SKM-1 (cell line): ENCODE measurements around the gene ACSL5.
"Not testable (repeated sequence)": the region's sequence is repeated elsewhere in the genome, so short reads cannot be mapped to it uniquely, and the experiment has no call there.

Experiments used
- DNase-seq: peaks from one replicate; lab custom pipeline; 2025; ENCODE audit not compliant: unreplicated experiment; lab: John Stamatoyannopoulos, UW

ACSL5 gene

DNA sequence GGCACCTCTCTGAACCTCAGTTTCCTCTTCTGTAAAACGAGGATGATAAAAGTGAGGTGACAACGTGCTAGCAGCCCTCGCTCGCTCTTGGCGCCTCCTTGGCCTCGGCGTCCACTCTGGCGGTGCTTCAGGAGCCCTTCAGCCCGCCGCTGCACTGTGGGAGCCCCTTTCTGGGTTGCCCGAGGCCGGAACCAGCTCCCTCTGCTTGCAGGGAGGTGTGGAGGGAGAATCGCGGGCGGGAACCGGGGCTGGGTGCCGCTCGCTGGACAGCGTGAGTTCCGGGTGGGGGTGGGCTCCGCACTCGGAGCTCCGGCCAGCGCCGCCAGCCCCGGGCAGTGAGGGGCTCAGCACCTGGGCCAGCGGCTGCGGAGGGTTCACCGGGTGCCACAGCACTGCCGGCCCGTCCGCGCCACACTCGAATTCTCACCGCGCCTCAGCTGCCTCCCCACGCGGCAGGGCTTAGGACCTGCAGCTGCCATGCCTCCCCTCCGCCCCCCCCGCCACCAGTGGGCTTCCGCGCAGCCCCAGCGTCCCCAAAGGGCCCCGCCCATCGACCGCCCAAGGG, 24.3 kb upstream of the ACSL5 start:
- no peak for DNase-seq

DNA sequence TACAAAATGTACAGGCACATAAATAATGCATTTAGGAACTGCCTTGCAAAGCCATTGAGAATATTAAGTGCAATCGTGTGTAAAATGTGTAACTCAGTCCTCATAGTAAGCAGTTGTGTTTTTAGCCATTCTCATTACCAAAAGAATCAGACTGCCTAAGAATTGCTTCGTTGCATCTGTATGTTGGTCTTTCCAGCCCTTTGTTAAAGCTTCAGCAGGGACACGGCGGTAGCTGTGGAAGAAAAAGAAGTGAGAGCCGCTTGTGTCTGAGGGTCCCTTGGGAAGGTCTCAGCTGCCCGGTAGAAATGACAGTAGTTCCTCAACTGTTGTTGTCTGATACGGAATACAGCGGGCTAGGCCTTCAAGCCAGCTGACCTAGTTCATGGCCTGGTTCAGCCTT, 22.8 kb upstream of the ACSL5 start:
- DNase-seq: no peak

DNA sequence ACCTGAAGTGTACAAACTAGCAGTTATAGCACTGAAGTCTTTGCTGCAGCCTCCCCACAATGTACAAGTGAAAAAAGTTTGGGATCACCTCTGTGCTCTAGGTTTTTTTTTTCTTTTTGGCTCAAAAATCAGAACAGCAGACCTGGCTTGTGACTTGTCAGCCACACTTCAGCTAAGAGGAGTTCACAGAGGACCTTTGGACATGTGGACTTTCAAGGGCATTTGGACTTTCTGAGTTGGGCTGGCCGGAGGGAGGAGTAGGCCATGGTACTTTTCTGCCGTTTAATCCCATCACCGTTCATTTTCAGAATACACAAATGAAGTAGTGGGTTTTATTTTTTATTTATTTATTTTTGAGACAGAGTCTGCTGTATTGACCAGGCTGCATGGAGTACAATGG, 21.9 kb upstream of the ACSL5 start:
- no peak for DNase-seq

DNA sequence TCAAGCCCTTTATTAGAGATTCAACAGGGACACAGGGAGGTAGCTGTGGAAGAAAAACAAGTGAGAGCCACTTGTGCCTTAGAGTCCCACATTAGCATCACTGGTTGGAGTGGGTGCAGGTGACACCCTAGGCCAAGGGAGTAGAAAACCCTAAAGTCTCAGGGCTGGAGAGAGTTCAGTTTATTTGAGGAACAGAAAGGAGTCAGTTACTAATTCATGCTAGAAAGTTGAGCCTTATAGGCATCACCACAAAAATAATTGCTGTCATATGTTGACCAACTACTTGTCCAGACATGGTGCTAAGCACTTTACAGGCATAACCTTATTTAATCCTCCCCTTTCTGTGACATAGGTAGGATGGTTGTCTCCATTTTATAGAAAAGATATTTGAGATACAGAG, 20.9 kb upstream of the ACSL5 start:
- no peak for DNase-seq

GRCh38 chr10:112356686-112357085, 17.2 kb upstream of the ACSL5 start:
- DNase-seq: no peak

DNA sequence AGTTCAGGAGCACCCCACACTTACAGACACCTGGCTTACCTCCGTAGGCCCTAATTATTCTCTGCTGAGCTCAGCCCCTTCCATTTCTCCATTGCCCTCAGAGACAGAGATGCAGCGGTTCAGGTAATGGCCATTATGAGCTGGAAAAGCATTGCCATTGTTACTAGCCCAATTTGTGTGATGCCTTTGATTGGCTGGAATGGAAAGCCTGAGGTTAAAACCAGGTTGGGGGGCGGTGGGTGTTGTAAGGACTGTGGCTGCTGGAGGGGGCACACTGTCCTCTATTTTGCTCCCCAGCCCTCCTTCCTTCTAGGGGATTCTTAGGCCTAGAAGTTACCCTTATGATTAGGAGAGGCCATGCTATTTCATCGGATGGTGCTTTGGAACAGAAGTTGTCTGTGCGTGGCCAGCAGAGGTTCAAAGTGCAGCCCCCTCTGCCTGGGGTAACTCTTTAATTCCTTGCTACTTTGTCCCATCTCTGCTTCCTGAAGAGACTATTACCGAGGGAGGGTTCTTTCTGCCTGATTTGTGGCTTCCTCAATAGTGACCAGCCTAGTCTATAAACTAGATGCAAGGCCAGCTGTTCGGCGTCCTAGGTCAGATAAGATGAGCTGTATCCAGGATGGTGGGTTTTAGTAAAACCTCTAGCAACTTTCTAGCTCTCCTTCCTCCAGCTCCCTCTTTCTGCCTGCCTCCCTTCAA, 14.2 kb upstream of the ACSL5 start:
- DNase-seq: no peak

DNA sequence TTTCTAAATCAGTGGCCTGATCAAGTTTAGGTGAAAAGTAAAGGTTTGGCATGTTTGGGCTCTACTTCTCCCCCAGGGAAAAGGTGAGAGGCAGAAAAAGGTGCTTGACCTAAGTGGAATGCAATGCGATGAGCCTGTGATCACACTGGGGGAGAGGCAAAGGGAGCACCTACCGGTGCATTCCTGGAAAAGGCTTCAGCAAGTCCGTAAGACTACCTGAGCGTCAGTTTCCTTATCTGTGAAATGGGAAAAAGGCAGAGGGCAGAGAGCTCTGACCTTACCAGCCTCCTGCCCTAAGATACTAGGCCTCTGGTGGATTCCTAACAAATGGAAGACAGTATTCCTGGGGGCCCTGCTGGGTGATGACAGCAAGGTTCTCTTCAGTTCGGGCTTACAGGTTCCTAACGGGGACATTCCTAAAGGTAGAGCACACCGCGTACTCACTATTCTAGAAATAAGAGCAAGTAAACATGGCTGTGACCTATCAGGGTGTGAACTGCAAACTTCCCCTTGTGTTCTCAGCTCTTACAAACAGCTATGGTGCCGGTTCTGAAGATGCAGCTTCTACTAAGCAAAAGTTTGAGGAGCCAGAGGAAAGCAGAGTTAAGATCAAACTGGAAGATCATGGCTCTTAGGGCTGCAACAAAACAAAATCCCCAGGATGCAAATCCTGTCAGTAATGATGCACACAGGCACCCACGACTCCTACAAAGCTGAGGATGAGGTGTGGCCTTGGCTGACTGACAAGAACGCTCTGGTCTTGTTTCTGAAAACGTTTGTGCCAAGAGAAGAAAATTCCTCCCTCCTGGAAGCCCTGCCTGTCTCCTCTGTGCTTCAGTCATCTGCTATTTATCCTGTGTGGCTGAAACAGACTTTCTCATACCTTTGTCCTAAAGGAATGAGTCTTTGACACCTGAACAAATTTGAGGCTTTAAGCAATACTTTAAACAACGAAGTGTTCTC, 13.3 kb upstream of the ACSL5 start:
- no peak for DNase-seq

DNA sequence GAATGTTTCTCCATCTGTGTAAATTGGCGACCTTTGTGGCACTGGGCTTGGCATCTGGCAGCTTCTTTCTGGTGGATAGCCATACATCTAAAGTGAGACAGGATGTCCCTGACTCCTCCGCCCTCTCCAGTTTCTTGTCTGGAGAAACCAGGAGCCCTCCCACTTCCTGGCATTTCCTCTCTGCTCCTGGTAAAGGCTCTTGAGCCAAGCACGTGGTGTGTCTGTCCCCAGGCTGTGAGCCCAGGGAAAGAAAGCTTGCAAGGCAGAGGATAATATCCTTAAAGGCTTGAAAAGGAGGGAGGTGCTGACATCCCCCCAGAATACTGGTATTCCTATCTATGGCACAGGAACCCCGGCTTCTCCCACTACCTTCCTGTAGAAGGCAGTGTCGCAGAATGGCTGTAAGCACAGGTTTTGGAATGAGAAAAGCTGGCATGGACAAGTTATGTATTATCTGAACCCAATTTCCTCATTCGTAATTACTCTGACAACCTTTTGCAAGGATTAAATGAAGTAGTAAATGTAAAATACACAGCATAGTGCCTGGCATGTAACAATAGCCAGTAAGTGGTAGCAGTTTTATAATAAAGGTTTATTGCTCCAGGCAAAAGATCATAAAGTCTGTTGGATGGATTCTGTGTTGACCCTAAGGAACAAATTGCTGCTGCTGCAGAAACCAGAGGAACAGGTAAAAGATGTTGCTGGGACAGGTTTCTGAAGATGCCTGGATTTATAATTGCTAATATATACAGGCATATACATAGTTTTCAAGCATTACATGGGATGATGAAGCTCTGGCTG, 11.8 kb upstream of the ACSL5 start:
- DNase-seq: no peak

- DNase-seq: no peak
Observed at GRCh38 chr10:112362833-112363232, 11.1 kb upstream of the ACSL5 start.

DNA sequence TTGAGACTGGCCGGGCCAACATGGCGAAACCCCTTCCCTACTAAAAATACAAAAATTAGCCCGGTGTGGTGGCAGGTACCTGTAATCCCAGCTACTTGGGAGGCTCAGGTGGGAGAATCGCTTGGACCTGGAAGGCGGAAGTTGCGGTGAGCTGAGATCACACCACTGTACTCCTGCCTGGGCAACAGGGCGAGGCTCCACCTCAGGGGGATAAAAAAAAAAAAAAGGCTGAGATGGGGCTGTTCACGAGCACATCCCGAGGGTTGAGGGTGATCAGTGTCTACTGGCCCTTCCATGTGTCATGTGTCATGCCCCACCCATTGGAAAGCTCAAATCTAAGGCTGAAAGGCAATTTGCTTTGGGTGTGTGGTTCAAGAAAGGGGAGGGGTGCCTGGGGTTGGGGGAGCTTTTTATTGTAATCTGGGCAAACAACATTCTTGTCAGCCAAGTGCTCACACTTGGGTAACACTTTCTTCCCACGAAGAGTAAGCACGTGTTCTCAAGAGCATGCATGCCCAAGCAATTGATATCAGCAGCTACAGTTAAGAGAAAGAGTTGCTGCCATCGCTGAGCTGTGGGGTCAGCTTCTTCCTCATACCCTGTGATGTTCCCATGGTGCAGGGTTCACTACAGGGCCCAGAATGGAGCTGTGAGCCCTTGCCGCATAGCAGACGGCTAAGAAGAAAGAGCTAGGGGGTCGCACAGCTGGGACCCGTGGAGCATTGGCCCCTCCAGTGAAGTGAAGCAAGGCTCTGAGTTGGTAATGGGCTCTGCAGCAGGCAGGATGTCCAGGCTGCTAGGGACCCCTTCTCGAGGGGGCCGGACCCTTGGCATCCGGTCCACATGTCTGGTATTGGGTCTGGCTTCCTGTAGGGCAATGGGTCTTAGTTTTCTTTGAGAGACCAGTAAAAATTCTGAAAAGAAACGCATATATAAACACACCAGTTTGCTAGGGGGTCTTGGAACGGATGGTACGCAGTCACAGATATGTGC, 9.9 kb upstream of the ACSL5 start:
- DNase-seq: no peak

GRCh38 chr10:112365014-112365432, 8.9 kb upstream of the ACSL5 start:
- DNase-seq: no peak

DNA sequence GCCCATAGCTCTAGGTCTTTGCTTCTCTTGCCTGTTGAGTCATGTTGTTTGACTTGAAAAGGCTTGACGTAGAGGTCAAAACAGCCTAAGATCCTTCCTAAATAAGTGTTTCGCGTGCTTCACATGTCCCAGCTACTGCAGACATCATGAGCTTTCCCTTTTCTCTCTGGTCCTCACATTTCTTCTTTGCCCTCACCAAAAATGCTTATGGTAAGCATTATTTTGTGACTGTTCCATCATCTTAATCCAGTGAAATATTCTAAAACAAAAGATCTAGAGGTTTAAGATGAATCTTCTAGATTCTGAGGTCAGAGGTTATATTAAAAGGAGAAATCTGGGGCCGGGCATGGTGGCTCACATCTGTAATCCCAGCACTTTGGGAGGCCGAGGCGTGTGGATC, 8.5 kb upstream of the ACSL5 start:
- DNase-seq: no peak

- no peak for DNase-seq
Observed at GRCh38 chr10:112366992-112367391, 6.9 kb upstream of the ACSL5 start.

- no peak for DNase-seq
Observed at GRCh38 chr10:112367516-112367915, 6.4 kb upstream of the ACSL5 start.

- DNase-seq: no peak
Observed at GRCh38 chr10:112369495-112370423, 4.2 kb upstream of the ACSL5 start.

DNA sequence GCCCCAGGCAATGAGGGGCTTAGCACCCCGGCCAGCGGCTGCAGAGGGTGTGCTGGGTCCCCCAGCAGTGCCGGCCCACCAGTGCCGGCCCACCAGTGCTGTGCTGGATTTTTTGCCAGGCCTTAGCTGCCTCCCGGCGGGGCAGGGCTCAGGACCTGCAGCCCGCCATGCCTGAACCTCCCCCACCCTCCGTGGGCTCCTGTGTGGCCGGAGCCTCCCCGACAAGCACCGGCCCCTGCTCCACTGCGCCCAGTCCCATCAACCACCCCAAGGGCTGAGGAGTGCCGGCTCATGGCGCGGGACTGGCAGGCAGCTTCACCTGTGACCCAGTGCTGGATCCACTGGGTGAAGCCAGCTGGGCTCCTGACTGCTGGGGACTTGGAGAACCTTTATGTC, 3.5 kb upstream of the ACSL5 start:
- DNase-seq: no peak

GRCh38 chr10:112371326-112371725, 2.6 kb upstream of the ACSL5 start:
- not testable (repeated sequence) for DNase-seq

GRCh38 chr10:112372182-112372810, 1.6 kb upstream of the ACSL5 start:
- DNase-seq: not testable (repeated sequence)
